Measurements from ENCODE around the gene SETSIP. TPM values are rescaled to one million over a fixed set of nuclear protein-coding genes. Genes with fewer than 3 reads are reported as not detected.

SETSIP gene
- total RNA-seq, 1 donor from 2014 or later = not detected

DNA sequence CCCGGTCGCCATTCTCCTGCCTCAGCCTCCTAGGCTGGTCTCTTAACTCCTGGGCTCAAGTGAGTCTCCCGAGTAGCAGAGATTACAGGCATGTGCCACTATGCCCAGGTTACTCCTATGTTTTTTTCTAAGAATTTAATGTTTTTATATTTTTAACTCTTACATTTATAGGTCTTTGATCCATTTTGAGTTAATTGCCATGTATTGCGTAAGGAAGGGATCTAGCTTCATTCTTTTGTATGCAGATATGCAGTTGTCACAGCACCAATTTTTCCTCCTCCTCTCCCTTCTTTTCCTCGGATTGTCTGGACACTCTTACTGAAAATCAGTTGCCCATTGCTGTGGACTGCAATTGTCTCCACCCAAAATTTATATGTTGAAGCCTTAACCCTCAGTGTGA lies 16.4 kb upstream of the SETSIP start:
- POLR2A ChIA-PET = no interaction called here
- no peaks in the 10 kb centered on the region for H3K36me3 Mint-ChIP-seq (ENCODE audit: low read depth)

GRCh38 chr1:92087542-92087941 lies 12.3 kb upstream of the SETSIP start:
- CTCF ChIA-PET = no interaction called here
- DNase-seq = no peak
- Mint-ChIP-seq H3K9me3 (peaks cover 22% of the 10 kb centered on the region), H3K4me3 (no peak overlapping the region), H3K4me1 (no peaks in the 10 kb centered on the region), H3K27ac (no peak overlapping the region), H3K36me3 (ENCODE audit: low read depth) (peaks cover 6% of the 10 kb centered on the region), H3K27me3 (peaks cover 2% of the 10 kb centered on the region)
- ATAC-seq (ENCODE audit: low read depth) = no peak
- TF ChIP-seq, protein P1, sequence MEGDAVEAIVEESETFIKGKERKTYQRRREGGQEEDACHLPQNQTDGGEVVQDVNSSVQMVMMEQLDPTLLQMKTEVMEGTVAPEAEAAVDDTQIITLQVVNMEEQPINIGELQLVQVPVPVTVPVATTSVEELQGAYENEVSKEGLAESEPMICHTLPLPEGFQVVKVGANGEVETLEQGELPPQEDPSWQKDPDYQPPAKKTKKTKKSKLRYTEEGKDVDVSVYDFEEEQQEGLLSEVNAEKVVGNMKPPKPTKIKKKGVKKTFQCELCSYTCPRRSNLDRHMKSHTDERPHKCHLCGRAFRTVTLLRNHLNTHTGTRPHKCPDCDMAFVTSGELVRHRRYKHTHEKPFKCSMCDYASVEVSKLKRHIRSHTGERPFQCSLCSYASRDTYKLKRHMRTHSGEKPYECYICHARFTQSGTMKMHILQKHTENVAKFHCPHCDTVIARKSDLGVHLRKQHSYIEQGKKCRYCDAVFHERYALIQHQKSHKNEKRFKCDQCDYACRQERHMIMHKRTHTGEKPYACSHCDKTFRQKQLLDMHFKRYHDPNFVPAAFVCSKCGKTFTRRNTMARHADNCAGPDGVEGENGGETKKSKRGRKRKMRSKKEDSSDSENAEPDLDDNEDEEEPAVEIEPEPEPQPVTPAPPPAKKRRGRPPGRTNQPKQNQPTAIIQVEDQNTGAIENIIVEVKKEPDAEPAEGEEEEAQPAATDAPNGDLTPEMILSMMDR (IDR thresholded peaks at IDR 0.05) = no peak
- POLR2A ChIA-PET = no interaction called here
- intact Hi-C loops (cut with micrococcal nuclease) = no loop called here

More for the DNA sequence above, 16.4 kb upstream of the SETSIP start:
- no peaks in the 10 kb centered on the region for H3K27me3 Mint-ChIP-seq
- CTCF ChIA-PET = no interaction called here
- H3K4me3 Mint-ChIP-seq = no peak overlapping the region
- no peak for ATAC-seq (ENCODE audit: low read depth)
- no peaks in the 10 kb centered on the region for H3K4me1 Mint-ChIP-seq
- DNase-seq = no peak
- peaks cover 6% of the 10 kb centered on the region for H3K9me3 Mint-ChIP-seq
- TF ChIP-seq, protein P1 (IDR thresholded peaks at IDR 0.05) = no peak
- intact Hi-C loops (cut with micrococcal nuclease) = no loop called here
- no peak overlapping the region for H3K27ac Mint-ChIP-seq

DNA sequence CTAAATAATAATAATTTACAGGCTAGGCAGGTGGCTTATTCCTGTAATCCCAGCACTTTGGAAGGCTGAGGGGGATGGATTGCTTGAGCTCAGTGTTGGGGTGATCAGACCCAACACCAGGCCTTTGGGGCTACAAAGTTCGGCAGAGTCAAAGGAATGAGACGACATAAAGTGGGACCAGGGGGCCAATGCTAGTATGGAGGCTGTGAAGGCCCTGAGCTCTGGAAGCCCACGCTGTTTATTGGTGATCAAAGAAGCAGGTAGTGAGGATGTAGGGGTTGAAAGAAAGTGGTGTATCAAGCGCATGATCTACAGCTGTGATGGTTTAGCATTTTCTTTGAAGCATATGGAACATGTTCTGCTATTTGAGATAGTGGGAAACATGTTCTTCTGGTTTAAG lies 10.5 kb upstream of the SETSIP start:
- TF ChIP-seq, protein P1 (IDR thresholded peaks at IDR 0.05) = no peak
- peaks cover 2% of the 10 kb centered on the region for H3K4me1 Mint-ChIP-seq
- H3K27me3 Mint-ChIP-seq = peaks cover 2% of the 10 kb centered on the region
- H3K9me3 Mint-ChIP-seq = peaks cover 22% of the 10 kb centered on the region
- ChIA-PET CTCF (no interaction called here), POLR2A (no interaction called here)
- no peak for DNase-seq
- H3K4me3 Mint-ChIP-seq = no peak overlapping the region
- ATAC-seq (ENCODE audit: low read depth) = no peak
- no peak overlapping the region for H3K27ac Mint-ChIP-seq
- intact Hi-C loops (cut with micrococcal nuclease) = no loop called here
- H3K36me3 Mint-ChIP-seq (ENCODE audit: low read depth) = peaks cover 6% of the 10 kb centered on the region

DNA sequence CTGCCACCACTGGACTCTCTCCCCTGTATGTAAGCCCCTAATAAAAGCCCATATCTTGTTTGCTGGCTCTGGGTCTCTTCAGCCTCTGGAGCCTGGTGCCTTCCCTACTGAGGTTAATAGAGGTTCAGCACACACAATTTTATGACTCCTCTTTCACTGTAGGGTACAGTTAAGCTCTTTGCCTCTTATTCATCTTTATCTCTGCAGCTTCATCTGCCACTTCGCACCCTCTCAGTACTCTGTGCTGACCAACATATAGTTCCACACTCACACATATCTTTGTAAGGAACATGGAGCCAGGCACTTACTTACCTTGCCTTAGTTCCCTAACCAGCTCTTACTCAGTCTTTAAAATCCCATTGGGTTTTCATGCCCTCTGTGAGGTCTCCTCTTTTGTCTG lies 9.4 kb upstream of the SETSIP start:
- H3K4me1 Mint-ChIP-seq = peaks cover 7% of the 10 kb centered on the region

GRCh38 chr1:92081031-92081430 lies 5.8 kb upstream of the SETSIP start:
- intact Hi-C loops (cut with micrococcal nuclease) = loop anchor here (5.0 kb wide), 1 partner anchor 216 kb away; the partner anchor contains the start of genes GLMN and RPAP2
- Mint-ChIP-seq H3K9me3 (peaks cover 11% of the 10 kb centered on the region), H3K4me1 (peaks cover 7% of the 10 kb centered on the region), H3K27me3 (peaks cover 2% of the 10 kb centered on the region), H3K36me3 (ENCODE audit: low read depth) (peaks cover 7% of the 10 kb centered on the region), H3K4me3 (peak overlapping the region; percentile 94), H3K27ac (no peak overlapping the region)
- DNase-seq (no peak), ATAC-seq (ENCODE audit: low read depth) (no peak)
- ChIA-PET CTCF (no interaction called here), POLR2A (no interaction called here)
- TF ChIP-seq, protein P1 (IDR thresholded peaks at IDR 0.05) = no peak

More for the DNA sequence above, 9.4 kb upstream of the SETSIP start:
- no peak overlapping the region for H3K27ac Mint-ChIP-seq
- DNase-seq (no peak), ATAC-seq (ENCODE audit: low read depth) (no peak)
- peaks cover 8% of the 10 kb centered on the region for H3K36me3 Mint-ChIP-seq (ENCODE audit: low read depth)
- peaks cover 2% of the 10 kb centered on the region for H3K27me3 Mint-ChIP-seq
- no peak overlapping the region for H3K4me3 Mint-ChIP-seq
- intact Hi-C loops (cut with micrococcal nuclease) = loop anchor here (5.0 kb wide), 1 partner anchor 213 kb away; the partner anchor contains the start of genes GLMN and RPAP2
- CTCF ChIA-PET = no interaction called here
- POLR2A ChIA-PET = no interaction called here
- peaks cover 22% of the 10 kb centered on the region for H3K9me3 Mint-ChIP-seq
- TF ChIP-seq, protein P1 (IDR thresholded peaks at IDR 0.05) = no peak
